Left cardiac atrium (tissue), 4 donors: ENCODE data around the gene THRB. TPM values are rescaled to one million over a fixed set of nuclear protein-coding genes. Genes with fewer than 3 reads are reported as not detected.
"Not testable (repeated sequence)": the region's sequence is repeated elsewhere in the genome, so short reads cannot be mapped to it uniquely, and the experiment has no call there.

Experiments
- ATAC-seq, 2 donors: fragments of 200-7000 bp; cut with Tn5 transposase; one replicate each; pipeline ENCODE4 v1.9.1; 2020; ENCODE audit warnings: mild to moderate bottlenecking in 2 of 2, moderate library complexity in 2 of 2
- DNase-seq: peaks from one replicate; pipeline ENCODE4 v3.0.0-alpha.2; 2020
- intact Hi-C, 2 donors: fragments of 100-400 bp; cut with DNase I; formaldehyde crosslinking; loops; one replicate each; pipeline versions ENCODE4 v1.14.1 to v1.15.1; 2022 to 2023
- total RNA-seq, 2 donors: library from RNA; stranded (reverse); fragmentation: NEBNext Ultra II Directional; extraction: Animal tissue kit (Norgen Biotek cat#: 25700); gene quantifications; one replicate each; pipeline ENCODE4 v1.2.1, GENCODE V29; 2021
- donor health status: DM: no; HTN: yes; CAD: no.
- donor health status: DM: no; HTN: yes; CAD: no; lungs with severe emphysema.
- donor health status: DM: yes; HTN: yes; CAD: no.
- donor health status: Dilated cardiomyopathy.

The THRB gene
- total RNA-seq, 2 donors from 2014 or later = 8.3 to 15.4 TPM

- intact Hi-C loops = no loop called here
- no peak for DNase-seq
- no peak for ATAC-seq
Measured at GRCh38 chr3:24426896-24427295, 67.8 kb downstream of the THRB start.

GRCh38 chr3:24420829-24421228 is 73.8 kb downstream of the THRB start:
- intact Hi-C loops, DNase-seq, ATAC-seq: not testable (repeated sequence)

GRCh38 chr3:24420224-24420623 is 74.4 kb downstream of the THRB start:
- DNase-seq = no peak
- no peak for ATAC-seq
- intact Hi-C loops = no loop called here

DNA sequence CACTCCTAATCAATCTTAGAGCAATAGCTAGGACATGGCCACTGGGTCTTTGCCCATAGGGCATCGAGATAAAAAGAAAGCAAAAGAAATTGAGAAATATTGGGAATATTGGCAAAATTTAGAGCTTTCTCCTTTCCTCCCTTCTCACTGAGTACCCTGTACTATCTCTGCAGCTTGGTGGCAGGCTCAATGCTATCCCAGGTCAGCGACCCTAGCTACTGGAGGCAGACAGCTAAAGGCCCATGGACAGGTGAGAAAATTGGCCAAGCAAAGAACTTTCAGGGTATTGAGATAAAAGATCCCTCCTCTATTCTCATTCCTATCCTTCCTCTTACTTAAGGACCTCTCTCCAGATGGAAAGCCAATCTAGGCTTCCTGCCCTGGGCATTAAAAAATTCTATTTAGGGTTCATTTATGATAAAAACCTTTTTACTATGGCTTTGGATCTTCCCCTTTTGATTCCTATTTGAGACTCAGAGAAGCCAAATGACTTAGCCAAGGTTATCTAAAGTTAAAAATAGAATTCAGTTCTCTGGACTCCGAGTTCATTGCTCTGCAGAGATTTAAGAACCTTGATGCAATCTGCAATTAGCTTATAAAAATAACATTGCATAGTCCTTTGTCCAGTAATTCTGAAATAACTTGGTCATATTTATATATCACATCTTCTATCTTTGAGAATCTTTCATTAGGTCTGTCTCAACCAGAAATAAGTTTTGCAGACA is 75.4 kb downstream of the THRB start:
- intact Hi-C loops = no loop called here
- ATAC-seq (no peak), DNase-seq (no peak)

- DNase-seq (no peak), ATAC-seq (no peak)
- intact Hi-C loops = no loop called here
Measured at GRCh38 chr3:24417730-24418129, 76.9 kb downstream of the THRB start.

- ATAC-seq = no peak
- no peak for DNase-seq
- intact Hi-C loops = no loop called here
Measured at GRCh38 chr3:24416224-24416623, 78.4 kb downstream of the THRB start.

GRCh38 chr3:24415824-24416223 is 78.8 kb downstream of the THRB start:
- DNase-seq = no peak
- no peak for ATAC-seq
- intact Hi-C loops = no loop called here

DNA sequence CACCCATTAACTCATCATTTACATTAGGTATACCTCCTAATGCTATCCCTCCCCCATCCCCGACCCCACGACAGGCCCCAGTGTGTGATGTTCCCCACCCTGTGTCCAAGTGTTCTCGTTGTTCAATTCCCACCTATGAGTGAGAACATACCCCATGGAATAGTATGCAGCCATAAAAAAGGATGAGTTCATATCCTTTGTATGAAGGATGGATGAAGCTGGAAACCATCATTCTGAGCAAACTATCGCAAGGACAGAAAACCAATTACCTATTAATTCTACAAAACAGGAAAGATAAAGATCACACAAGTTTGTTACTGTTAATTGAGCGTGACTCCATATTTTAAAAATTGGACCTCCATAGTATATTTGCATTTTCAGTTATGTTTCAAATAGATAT is 81.0 kb downstream of the THRB start:
- ATAC-seq, DNase-seq, intact Hi-C loops: not testable (repeated sequence)

- intact Hi-C loops = no loop called here
- no peak for ATAC-seq
- no peak for DNase-seq
Measured at GRCh38 chr3:24410860-24411259, 83.8 kb downstream of the THRB start.

DNA sequence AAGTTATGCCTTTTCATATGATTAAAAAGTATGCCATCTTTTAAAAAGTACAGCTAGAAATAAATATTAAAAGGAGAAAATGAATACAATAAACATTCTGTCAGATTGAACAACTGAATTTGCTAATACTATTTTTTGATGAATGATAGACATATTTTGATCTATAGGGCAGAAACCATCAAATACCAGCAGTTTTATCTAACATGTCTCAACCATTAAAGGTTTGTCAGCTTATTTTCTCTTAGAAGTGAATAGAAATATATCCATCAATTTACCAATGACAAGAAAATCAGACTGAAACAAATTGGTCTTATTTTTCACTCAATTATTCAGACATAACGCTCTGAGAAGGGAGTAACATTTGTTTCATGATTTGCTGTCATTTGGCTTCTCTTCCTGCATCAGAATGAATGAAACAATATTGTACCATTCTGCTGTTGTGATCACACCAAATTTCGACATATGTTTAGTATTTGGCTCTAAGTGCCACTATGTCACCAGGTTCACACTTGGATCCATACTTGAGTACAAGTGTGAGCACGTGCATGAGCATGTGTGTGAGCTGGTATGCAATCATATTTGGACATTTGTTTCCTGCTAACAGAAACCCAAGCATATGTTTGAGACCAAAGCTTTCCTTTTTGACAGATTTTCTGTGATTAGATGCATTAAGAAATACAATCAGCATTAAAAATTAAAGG is 86.5 kb downstream of the THRB start:
- DNase-seq (no peak), ATAC-seq (no peak)
- intact Hi-C loops = no loop called here

GRCh38 chr3:24406900-24407299 is 87.8 kb downstream of the THRB start:
- DNase-seq (no peak), ATAC-seq (peak; percentile 60 to 72)
- intact Hi-C loops = no loop called here

DNA sequence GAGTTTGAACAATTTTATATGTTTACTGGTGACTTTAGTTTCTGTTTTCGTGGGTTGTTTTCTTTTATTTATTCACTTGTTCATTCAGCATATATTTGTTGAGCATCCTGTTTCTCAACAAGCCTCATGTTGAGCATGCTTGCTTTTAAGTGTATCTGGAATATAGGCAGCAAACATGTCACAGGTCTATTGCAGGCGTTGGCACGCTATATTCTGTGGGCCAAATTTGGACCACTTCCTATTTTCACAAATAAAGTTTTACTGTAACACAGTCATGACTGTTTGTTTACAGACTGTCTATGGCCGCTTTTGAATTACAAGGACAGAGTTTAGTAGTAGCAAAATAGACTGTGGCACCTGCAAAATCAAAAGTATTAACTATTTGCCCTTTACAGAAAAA is 89.6 kb downstream of the THRB start:
- ATAC-seq (no peak), DNase-seq (no peak)
- intact Hi-C loops = no loop called here

DNA sequence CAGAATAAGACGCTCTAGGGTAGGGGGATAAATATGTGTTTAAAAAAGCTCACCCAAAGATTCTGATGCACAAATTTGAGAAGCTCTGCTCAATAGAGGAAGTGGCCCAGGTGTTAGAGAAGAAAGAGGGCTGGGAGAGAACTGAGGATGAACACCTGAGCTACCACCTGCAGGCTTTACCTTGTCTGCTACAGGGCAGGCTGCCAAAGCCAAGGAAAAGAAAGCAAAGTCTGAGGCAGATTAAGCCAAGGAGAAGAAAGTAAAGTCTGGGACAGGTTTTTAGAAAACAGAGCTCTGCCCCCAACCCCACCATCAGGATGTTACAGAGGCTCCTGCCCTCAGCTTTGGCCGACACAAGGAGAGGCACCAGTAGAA is 92.9 kb downstream of the THRB start:
- intact Hi-C loops = no loop called here
- no peak for ATAC-seq
- no peak for DNase-seq

GRCh38 chr3:24401090-24401810 is 93.4 kb downstream of the THRB start:
- intact Hi-C loops = no loop called here

DNA sequence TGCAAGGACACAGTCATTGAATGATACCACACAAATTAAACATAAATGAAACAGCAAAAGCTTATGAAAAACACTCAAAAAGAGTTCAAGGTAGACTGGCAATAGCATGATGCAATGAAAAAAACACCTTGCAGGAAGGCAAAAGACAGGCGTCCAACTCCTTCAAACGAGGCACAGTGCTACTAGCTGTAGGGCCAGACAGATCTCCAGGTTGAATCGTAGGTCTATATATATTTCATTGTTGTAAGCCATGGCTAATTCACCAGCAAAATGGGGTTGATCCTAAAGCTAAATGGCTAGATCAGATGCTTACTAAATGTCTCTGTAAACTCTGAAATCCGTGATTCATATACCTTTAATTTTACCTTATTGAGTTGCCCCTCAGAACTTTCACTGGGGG is 94.2 kb downstream of the THRB start:
- DNase-seq (no peak), ATAC-seq (no peak)
- intact Hi-C loops = no loop called here

More at GRCh38 chr3:24401090-24401810, 93.4 kb downstream of the THRB start:
- DNase-seq (no peak), ATAC-seq (peak; percentile 34 to 75)

DNA sequence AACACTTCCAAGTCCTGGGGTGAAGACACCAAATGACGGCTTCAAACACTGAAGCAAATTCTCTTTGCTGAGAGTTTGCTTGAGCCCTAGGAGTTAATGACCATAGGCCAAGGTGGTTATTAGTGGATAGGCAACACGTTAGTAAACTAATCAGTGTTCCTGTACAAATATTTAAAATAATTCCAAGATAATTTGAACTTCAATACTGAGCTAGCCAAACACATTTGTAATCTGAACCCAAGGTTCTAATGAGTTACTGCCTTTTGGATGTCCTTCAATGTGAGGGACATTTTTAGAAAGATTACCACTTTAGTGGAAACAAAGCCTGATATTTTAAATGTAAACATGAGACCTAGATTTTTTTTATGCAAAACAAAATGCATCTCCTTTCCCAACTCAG is 94.6 kb downstream of the THRB start:
- intact Hi-C loops = no loop called here
- DNase-seq (no peak), ATAC-seq (no peak)

GRCh38 chr3:24399614-24400013 is 95.0 kb downstream of the THRB start:
- ATAC-seq (no peak), DNase-seq (no peak)
- intact Hi-C loops = no loop called here

- not testable (repeated sequence) for ATAC-seq
Measured at GRCh38 chr3:24398712-24399111, 95.9 kb downstream of the THRB start.

GRCh38 chr3:24396338-24396737 is 98.3 kb downstream of the THRB start:
- intact Hi-C loops = no loop called here
- DNase-seq (no peak), ATAC-seq (no peak)

More at GRCh38 chr3:24398712-24399111, 95.9 kb downstream of the THRB start:
- DNase-seq, intact Hi-C loops: not testable (repeated sequence)

DNA sequence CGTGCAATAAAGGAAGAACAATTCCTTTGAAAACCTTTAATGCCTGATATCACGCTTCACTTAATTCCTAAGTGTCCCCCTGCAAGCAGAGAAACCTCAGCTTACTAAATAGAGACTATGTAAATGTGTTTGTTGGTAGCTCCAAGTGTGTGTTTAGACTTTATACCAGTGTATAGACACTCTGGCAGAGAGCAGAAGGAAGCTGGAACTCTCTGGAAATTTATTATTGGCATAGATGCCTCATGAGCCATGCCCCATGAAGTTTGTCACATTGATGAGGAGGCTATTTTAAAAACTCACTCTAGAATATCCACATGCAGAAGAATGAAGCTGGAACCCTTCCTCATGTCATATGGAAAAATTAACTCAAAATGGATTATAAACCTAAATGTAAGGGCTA is 99.9 kb downstream of the THRB start:
- ATAC-seq (no peak), DNase-seq (no peak)
- intact Hi-C loops = no loop called here
